ENCODE results near the gene NCKAP5.

DNA sequence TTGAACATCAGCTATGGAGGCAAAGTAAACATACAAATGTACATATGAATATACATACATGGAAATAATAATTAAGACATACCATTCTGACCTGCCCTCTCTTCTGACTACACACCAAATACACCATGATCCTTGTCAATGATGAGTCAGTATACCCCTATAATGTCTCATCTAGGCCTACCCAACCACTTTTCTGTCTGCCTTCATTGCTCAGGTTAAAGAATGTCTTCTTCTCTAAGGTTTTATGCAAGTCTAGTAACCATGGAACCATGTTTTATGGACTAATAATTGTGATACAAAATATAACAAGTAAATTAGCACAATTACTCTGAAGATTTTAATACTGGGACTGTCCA is 128.7 kb downstream of the NCKAP5 start:
- TF ChIP-seq EP300 (IDR thresholded peaks at IDR 0.05): no peak
- TF ChIP-seq, protein P1, sequence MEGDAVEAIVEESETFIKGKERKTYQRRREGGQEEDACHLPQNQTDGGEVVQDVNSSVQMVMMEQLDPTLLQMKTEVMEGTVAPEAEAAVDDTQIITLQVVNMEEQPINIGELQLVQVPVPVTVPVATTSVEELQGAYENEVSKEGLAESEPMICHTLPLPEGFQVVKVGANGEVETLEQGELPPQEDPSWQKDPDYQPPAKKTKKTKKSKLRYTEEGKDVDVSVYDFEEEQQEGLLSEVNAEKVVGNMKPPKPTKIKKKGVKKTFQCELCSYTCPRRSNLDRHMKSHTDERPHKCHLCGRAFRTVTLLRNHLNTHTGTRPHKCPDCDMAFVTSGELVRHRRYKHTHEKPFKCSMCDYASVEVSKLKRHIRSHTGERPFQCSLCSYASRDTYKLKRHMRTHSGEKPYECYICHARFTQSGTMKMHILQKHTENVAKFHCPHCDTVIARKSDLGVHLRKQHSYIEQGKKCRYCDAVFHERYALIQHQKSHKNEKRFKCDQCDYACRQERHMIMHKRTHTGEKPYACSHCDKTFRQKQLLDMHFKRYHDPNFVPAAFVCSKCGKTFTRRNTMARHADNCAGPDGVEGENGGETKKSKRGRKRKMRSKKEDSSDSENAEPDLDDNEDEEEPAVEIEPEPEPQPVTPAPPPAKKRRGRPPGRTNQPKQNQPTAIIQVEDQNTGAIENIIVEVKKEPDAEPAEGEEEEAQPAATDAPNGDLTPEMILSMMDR (IDR thresholded peaks at IDR 0.05): no peak

All from upper lobe of left lung (tissue), 4 donors.